COLO668 (cell line): ENCODE data around the gene RERE.
"Not testable (repeated sequence)": the region's sequence is repeated elsewhere in the genome, so short reads cannot be mapped to it uniquely, and the experiment has no call there.

ENCODE experiments used
- DNase-seq: peaks from one replicate; lab custom pipeline; 2025; ENCODE audit not compliant: unreplicated experiment; lab: John Stamatoyannopoulos, UW

The RERE gene

GRCh38 chr1:8844501-8845006 is 27.1 kb upstream of the RERE start:
- no peak for DNase-seq

- DNase-seq, result no peak
Observed at GRCh38 chr1:8841395-8841794, 24.0 kb upstream of the RERE start.

- DNase-seq, result no peak
Observed at GRCh38 chr1:8839990-8840389, 22.6 kb upstream of the RERE start.

GRCh38 chr1:8835941-8836643 is 18.7 kb upstream of the RERE start:
- DNase-seq, result no peak

- DNase-seq, result no peak
Observed at GRCh38 chr1:8831340-8831739, 13.9 kb upstream of the RERE start.

- not testable (repeated sequence) for DNase-seq
Observed at GRCh38 chr1:8830732-8831131, 13.3 kb upstream of the RERE start.

- DNase-seq, result no peak
Observed at GRCh38 chr1:8825985-8826481, 8.6 kb upstream of the RERE start.

- no peak for DNase-seq
Observed at GRCh38 chr1:8823295-8823664, 5.8 kb upstream of the RERE start.

- DNase-seq, result peak; percentile 53
Observed at GRCh38 chr1:8822373-8823294, 5.2 kb upstream of the RERE start.

- no peak for DNase-seq
Observed at GRCh38 chr1:8821084-8821483, 3.6 kb upstream of the RERE start.

GRCh38 chr1:8818789-8819188 is 1.3 kb upstream of the RERE start:
- DNase-seq, result not testable (repeated sequence)

- DNase-seq, result peak; percentile 82
Observed at GRCh38 chr1:8818325-8818775, 910 bp upstream of the RERE start.

- DNase-seq, result peak; percentile 56
Observed at GRCh38 chr1:8816831-8817411, 519 bp downstream of the RERE start.

GRCh38 chr1:8816264-8816663 is 1.2 kb downstream of the RERE start:
- DNase-seq, result no peak

GRCh38 chr1:8815582-8816151 is 1.8 kb downstream of the RERE start:
- DNase-seq, result peak; percentile 38

- peak; percentile 24 for DNase-seq
Observed at GRCh38 chr1:8814865-8815264, 2.6 kb downstream of the RERE start.

GRCh38 chr1:8813991-8814390 is 3.4 kb downstream of the RERE start:
- no peak for DNase-seq

- no peak for DNase-seq
Observed at GRCh38 chr1:8813016-8813763, 4.2 kb downstream of the RERE start.

- DNase-seq, result no peak
Observed at GRCh38 chr1:8812081-8812480, 5.4 kb downstream of the RERE start.

- no peak for DNase-seq
Observed at GRCh38 chr1:8810987-8811386, 6.5 kb downstream of the RERE start.
